NCI-H1694 (cell line): Measurements from ENCODE around the gene ITGA8.

Experiments used
- DNase-seq: peaks from one replicate; lab custom pipeline; 2025; lab: John Stamatoyannopoulos, UW

Gene ITGA8

DNA sequence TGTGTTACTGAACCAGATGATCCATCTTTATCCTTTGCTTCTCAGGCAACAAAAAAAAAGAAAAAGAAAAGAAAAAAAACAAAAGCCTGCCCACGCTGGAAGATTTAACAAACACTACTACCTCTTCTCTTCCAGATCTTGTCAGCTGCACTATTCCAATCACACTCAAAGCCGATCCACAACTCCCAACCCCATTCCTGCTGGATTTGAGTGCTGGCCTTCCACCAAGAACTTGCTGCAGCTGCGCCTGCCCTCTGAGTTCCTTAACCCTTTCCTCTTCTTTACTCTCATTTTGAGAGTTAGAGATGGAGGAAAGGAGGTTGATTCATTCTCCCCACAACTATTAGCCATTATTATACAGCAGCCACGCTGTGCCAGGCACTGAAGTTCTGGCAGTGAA, 16.0 kb upstream of the ITGA8 start:
- DNase-seq, result no peak

DNA sequence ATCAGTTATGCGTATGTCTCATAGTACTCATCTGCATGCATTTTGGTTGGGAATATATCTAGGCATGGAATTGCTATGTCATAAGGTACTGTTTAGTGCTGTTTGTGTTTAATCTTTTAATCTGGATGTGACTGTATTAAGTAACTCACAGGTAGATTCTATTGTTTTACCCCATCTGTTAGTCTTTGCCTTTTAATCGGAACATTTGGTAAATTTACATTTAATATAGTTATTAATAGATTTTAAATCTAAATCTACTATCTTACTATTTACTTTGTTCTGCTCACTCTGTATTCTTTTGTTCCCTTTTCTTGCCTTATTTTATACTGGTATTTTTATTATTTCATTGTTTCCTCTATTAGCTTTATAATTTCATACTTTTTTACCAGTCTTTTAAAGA, 10.6 kb upstream of the ITGA8 start:
- no peak for DNase-seq

DNA sequence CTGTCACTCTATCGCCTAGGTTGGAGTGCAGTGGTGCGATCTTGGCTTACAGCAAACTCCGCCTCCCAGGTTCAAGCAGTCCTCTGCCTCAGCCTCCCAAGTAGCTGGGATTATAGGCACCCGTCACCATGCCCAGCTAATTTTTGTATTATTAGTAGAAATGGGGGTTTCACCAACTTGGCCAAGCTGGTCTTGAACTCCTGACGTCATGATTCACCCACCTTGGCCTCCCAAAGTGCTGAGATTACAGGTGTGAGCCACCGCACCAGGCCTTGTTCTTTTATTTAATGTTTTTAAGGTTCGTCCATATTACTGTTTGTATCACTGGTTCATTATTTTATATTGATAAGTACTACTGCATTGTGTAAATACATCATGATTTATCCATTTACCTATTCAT, 10.2 kb upstream of the ITGA8 start:
- DNase-seq, result no peak

DNA sequence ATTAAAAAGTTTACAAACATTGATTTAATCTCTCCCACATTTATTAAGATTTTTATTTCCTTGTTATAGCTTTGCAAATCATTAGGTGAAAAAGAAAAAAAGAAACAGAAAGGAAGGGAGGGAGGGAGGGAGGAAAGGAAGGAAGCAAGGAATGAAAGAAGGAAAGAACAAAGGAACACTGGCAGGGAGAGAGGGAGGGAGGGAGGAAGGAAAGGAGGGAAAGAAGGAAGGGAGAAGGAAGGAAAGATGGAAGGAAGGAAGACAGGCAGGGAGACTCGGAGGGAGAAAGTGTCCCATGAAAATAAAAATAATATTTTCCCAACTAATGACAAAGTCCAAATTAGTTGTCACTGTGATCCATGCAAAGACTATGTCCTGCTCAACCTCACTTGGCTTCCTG, 6.3 kb upstream of the ITGA8 start:
- DNase-seq, result no peak

DNA sequence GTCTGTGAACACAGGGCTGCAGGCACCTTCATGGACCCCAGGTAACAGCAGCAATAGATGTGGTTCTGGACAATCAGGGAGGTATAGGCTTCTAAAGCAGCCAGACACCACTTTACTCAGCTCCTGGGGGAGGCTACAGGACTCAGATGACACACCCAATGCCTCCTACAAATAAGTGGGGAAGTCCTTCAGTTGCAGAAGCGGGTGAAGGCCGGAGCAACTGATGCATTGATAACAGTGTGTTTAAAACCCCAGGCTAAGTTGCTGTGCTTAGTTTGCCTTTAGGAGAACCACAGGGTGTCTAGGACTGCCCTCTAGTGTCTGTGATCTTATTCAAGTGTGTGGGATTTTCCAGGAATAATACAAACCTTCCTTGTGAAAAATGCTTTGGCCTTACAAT, 5.9 kb upstream of the ITGA8 start:
- DNase-seq, result peak; percentile 10

DNA sequence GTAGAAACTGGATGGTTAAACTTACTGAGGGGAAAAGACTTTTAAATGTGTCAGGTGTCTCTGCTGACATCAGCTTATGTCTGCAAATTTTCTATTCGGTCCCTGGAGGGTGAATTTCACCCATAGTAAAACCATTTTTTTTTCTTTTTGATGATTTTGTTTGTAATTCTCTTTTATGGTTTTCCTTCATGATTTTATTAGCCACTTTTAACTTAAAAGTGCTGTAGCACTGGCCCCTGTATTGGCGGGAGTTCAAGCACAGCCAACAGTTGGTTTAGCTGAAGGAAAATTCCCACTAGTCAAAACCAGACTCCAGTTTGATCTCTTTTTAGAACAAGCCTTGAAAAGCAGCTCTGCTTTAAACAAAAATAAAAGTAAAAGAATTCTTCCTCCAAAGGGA, 5.0 kb upstream of the ITGA8 start:
- no peak for DNase-seq

DNA sequence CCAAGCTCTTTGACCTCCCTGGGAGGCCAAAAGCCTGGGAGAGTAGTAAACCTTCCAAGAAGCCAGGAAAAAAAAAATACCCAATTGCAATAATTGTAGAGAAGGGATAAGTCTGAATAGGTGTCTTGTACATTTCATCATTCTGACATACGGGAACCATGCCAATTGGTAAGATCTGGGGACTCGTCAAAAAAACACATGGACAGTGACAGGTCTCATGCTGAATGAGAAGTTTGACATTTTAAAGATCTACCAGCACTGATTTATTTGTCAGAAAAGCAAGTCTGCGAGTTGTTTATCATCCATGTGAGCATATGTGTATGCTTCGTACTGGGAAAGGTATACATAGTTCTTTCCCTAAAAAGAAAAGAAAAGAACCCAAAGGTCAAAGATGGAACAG, 4.1 kb upstream of the ITGA8 start:
- no peak for DNase-seq

DNA sequence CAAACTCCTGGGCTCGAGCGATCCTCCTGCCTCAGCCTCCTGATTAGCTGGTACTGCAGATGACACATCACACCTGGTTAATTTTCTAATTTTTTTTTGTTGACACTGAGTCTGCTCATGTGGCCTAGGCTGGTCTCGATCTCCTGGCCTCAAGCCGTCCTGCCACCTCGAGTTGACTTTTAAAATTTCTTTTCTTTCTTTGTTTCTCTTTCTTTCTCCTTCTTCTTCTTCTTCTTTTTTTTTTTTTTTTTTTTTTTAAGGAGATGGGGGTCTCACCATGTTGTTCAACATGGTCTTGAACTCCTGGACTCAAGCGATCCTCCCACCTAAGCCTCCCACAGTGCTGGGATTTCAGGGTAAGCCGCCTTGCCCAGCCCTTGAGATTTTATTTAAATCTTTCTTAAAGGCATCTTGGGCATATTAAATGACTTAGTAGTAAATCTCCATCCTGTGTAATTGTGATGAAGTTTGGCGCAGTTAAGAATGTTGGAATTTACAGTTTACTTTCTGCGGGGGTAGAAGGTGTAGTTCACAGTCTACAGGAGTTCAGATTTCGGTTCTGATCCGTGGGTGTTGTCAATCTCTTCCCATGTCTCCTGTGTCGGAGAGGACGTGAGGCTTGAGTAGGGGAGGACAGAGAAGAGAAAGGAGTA, 1.0 kb upstream of the ITGA8 start:
- DNase-seq, result no peak

DNA sequence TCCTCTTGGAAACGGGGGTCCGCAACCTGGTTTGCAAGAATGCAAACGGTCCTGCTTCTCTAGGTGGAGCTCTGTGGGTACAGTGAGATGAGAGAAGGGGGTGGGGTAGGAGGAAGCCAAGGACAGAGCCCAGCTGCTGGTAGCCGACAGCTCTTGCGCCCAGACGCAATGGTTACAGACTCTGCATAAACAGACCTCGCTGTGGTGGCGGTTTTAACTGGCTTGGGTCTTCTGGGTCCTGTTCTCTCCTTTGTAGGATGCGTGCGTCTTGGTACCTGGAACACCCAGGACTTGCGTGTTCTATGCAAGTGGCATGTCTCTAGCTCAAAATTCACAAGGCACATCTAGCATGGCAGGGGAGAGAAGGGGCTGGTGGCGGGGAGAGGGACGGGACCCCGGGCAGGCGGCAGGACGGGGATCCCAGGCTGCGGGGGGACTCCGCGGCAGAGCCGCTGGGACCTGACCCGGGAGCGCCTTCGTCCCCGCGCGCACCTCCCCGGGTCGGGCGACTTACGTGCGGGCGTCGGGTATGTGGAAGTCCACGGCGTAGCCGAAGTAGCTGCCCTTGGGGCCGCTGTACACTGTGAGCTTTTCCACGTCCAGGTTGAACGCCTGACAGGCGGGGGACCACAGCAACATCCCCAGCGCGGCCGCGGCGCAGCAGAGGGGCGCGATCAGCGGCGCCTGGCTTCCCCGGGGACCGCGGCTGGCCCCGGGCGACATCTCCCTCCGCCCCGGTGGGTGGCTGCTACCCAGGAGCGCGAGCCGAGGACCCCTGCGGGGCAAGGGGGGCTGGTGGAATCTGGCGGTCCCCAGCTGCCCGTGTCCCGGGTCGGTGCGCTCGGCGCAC, 448 bp downstream of the ITGA8 start:
- DNase-seq, result no peak

DNA sequence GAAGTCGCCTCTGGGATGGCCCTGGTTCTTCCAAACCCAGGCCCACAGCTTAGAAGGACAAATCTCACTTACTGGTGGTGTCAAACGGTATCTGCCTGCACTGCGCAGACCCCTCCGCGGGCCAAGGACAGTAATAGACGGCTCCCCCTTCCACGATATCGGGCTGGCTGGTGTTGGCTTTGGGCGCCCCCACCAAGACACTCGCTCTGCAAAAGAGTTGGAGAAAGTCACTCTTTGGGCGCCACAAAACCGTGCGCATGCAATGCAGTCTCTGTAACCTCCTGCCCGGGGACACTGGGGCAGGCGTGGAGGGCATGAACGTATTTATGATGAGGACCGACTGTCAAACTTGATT, 1.1 kb downstream of the ITGA8 start:
- no peak for DNase-seq

DNA sequence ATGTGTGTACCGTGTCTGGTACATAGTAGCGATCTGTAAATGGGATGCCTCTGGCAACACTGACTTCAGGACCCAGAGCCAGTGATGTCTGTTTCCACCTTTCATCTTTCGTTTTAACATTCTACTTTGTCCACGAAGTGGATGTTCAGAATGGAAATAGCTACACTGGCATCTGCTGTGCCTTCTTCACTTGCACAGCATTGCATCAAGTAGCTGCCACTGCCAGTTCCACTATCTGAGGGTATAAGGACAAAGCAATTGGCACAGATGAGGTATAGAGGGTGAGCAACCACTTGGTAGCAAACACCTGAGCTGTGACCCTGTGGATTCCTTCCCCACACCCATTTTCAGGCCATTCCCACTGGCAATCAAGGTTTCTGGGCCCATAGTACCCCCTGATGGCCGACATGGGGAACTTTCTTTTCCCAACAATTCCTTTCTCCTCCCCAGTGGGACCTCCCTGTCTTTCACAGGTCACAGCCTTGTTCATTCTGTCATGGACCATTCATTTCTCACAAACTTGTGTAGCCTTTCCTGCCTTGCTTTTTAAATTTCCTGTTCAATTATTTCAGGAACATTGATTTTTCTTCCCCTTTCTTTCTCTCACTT, 4.0 kb downstream of the ITGA8 start:
- no peak for DNase-seq

DNA sequence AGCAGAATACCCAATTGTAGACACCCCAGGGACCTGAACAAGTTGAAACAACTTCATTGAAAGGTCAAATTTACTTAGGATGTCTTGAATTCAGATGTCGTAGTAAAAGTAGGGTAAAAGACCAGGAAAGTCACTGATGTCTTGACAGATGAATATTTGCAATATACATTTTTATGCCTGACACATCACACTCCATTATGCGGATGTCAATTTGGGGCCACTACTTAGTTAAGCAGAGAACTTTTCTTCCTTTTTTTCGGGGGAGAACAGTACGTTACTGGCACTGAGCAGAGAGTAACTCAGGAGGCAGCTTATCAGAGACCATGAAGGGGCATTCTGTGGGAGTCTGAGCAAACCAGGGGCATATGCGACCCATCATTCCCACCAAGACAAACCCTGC, 4.9 kb downstream of the ITGA8 start:
- DNase-seq, result no peak

DNA sequence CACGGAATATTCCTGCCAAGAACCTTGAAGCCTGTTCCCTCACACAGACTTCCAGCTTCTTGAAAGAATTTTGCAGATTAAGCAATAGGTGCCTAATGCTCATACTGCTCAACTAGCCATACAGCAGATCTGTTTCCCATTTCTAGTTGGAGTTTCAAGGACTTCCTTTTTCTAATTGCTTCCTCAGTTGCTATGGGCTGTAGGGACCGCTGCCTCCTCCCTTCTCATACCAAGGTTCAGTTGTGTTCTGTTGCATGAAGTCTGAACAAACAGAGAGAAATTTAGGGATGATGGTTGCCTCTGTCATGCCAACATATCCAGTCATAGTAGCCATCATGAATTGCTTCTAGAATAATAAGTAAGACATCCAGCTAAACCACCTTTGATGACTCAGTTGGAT, 6.8 kb downstream of the ITGA8 start:
- no peak for DNase-seq

DNA sequence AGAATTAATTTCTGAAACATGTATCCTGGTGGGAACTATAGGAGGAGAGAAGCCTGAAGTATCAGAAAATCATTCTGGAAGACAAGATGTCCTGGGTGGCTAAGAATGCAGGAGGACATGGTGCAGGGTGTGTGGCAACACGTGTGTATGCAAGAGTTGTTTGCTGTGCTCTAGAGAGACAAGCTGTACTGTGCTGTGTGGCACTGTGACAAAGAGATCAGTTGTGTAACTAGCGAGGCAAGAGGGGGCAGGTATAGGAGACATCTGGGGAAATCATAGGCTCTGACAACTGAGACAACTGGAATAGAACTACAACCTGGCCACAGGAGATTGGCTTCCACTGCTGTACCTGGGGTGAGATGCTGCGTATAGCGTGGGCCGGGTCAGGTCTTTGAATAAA, 9.3 kb downstream of the ITGA8 start:
- DNase-seq, result no peak

DNA sequence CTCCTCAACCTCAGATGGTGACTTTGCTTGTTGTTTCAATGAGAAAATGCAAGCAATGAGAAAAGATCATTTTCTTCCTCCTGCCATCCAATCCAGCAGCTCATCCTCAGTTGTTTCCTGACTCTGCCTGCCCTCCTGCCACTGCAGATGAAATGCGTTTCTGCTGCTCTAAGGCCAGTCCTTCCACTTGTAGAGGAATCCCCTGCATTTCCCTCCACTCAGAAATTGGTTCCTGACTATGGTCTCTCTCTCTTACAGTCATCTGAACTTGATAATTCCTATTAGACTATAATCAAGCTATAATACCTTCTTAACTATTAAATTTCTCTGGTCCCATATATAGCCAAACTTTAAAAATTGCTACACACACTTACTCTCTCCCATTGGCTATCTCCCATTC, 14.4 kb downstream of the ITGA8 start:
- no peak for DNase-seq

DNA sequence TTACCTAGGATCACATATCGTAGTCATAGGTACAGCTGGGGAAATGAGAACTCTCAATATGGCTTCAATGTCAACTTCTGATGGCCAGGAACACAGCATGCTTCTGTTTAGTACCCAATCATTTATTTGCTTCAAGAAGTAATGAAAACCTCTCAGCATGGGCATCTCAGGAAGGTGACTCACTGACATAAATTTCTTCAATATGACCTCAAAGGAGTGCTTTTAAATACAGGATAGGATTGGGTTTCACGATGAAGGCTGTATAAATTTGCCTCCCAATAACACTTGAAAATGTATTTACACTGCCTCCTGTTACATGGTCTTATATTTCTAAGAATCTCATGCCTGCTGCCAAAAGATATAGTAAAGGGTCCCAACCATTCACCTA, 15.1 kb downstream of the ITGA8 start:
- DNase-seq, result no peak

DNA sequence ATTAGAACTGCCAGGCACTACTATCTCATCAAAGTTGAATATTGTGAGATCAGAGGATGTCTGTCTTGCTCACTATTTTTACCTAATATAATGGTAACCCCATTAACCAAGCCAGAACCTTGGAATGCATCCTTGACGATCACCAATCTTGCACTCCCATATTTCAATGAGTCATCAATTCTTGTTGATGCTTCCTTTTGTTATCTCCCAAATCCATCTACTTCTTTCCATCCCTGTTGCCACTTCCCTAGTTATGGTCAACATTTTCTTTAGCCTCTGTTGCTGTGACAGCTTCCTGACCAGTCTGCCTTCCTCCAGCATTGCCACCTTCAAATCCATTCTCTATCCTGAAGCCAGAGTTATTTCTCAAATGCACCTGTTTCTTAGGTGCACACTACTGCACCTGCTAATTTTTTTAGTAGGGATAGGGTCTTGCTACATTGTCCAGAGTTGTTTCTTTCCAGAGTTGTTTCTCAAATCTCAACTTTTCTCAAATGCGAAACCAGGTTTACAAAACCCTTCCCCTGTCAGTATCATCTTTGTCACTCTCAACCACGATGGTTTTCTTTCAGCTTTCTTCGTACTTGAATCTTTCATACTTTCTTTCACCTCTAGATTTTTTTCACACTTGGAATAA, 15.7 kb downstream of the ITGA8 start:
- DNase-seq, result no peak

DNA sequence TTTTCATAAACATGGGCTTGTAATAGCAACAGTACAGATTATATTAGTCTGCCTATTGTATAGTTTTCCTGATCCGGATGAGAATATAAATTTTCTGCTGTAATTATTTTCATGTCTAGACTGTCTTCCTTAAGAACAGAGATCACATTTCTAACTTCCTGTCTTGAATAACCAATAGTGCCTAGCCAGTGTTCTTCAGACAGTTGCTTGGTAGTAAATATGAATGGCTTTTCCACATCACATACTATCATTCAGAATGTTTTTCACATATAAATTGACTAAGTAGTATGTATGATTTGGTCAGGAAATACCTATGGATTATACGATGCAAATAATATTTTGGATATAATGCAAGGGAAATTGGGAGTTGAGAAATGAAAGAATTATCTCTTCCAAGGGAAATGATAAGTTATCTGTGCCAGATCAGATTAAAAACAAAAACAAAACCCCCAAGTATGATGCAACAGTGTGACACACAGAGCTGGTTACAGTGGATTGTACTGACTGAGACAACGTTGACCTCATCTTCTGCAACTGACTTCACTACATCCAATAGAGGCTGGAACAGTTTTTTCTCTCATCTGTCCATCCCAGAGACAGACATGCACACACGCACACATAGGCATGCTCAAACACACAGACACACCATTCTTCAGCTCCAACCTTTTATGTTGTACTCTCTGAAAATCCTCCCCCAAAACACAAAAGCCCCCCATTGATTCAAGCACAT, 16.4 kb downstream of the ITGA8 start:
- no peak for DNase-seq

DNA sequence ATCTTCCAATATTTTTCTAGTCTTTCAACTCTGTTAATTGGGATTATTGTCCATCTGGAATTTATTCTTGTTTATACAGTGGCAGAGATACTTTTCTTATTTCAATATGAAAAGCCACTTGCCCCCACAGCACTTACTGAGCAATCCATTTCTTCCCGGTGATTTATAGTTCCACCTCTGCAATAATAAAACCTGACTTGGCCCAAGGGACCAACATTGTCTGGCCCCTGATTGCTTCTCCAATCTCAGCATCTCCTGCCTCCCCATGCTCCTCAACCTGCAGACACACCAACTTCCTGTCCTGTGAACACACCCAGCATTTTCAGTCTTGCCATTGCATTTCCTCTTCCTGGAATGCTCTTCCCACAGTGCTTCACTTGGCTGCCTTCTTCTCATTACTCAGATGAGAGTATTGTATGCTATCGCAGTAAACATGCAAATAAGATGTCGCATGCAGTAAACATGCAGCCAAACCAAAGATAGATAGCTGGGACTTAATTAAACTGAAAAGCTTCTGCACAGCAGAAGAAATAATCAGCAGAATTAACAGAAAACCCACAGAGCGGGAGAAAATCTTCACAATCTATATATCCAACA, 19.5 kb downstream of the ITGA8 start:
- DNase-seq, result no peak

DNA sequence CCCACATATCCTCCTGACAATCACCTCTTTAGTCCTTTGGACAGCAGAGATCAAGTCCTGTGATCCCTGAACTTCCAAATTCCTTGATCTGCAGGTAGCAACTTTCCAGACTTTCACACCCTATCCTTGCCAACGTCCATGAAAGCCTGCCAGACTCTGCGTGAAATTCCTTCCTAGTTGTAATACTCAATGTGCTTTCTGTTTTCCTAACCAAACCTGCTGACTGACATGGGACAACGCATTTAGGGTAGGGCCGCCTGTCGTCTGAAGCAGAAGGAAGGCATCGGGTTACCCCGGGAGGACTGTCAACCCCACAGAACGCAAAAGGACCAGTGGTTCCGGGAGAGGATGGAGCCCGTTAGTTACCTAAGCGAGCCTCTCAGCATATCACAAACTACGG, 23.9 kb downstream of the ITGA8 start:
- DNase-seq, result no peak

DNA sequence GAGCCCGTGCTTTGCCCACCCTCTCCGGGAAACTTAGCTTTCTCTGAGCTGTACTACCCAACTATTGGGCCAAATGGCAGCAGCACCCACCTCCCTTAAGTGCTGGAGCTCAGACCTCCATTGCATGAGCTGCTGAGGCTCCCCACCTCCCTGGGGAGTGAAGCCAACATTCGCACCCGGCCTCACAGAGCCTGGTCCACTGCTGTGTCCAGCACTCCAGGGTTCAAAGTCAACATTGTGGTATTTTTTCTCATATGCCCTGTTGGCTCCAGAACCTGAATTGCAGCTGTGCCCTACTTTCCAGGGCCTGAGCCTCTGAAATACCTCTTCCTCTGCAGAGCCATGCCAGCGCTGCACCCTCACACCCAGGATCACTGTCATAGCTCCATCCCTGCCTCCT, 29.7 kb downstream of the ITGA8 start:
- no peak for DNase-seq

DNA sequence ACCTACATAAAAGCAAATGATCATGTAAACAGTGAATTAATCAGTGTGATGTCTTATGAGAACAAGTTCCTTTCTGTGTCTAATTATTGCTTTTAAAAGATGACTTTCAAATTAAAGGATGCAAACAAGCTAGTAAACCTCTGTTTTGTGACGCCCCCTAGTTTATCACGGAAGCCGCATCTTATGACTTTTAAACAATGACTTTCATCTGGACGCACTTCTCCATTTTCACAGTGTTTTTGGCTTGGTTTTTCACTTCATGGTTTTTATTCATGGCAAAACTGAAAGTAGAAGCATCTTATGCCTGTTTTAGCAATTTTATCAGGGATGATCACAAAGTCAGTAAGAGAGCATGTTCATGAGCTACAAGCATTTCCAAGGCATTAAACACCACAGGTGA, 35.0 kb downstream of the ITGA8 start:
- DNase-seq, result no peak
